Measurements from ENCODE around the gene COQ4. TPM values are rescaled to one million over a fixed set of nuclear protein-coding genes. Genes with fewer than 3 reads are reported as not detected.
A peak's percentile ranks its signal among the peaks of the same experiment; 100 is the strongest.
"Not testable (repeated sequence)": the region's sequence is repeated elsewhere in the genome, so short reads cannot be mapped to it uniquely, and the experiment has no call there.

The COQ4 gene
- total RNA-seq, 1 donor from 2014 or later: 32.0 TPM

GRCh38 chr9:128276574-128277270 is 45.9 kb upstream of the COQ4 start:
- Histone ChIP-seq H3K27ac (replicated peaks) (peak overlapping the region; percentile 90), H3K36me3 (peaks cover 21% of the 10 kb centered on the region), H3K4me3 (peak overlapping the region; percentile 93), H3K4me1 (peaks cover 70% of the 10 kb centered on the region), H3K27me3 (ENCODE audit: low read depth) (no peaks in the 10 kb centered on the region), H3K9me3 (replicated peaks) (no peaks in the 10 kb centered on the region)
- no peak for TF ChIP-seq CTCF (IDR thresholded peaks at IDR 0.05; ENCODE audit: borderline replicate concordance)
- intact Hi-C loops (cut with micrococcal nuclease): no loop called here
- no peak for DNase-seq

GRCh38 chr9:128279088-128280073 is 43.3 kb upstream of the COQ4 start:
- intact Hi-C loops (cut with micrococcal nuclease); H3K27me3 ChIP-seq (ENCODE audit: low read depth); H3K36me3 ChIP-seq; H3K9me3 ChIP-seq (replicated peaks): not testable (repeated sequence)
- Histone ChIP-seq H3K27ac (replicated peaks) (peak overlapping the region; percentile 66), H3K4me3 (peak overlapping the region; percentile 29), H3K4me1 (peaks cover 51% of the 10 kb centered on the region)
- DNase-seq: peak; percentile 32

- Histone ChIP-seq H3K27ac (replicated peaks) (peak overlapping the region; percentile 66), H3K4me3 (peak overlapping the region; percentile 29)
- intact Hi-C loops (cut with micrococcal nuclease): no loop called here
Observed at GRCh38 chr9:128280084-128280622, 42.5 kb upstream of the COQ4 start.

GRCh38 chr9:128282500-128282899 is 40.1 kb upstream of the COQ4 start:
- H3K27me3 ChIP-seq (ENCODE audit: low read depth): no peaks in the 10 kb centered on the region
- intact Hi-C loops (cut with micrococcal nuclease): no loop called here
- TF ChIP-seq CTCF (IDR thresholded peaks at IDR 0.05; ENCODE audit: borderline replicate concordance): no peak

More at GRCh38 chr9:128280084-128280622, 42.5 kb upstream of the COQ4 start:
- no peaks in the 10 kb centered on the region for H3K27me3 ChIP-seq (ENCODE audit: low read depth)
- TF ChIP-seq CTCF (IDR thresholded peaks at IDR 0.05; ENCODE audit: borderline replicate concordance): no peak
- H3K9me3 ChIP-seq (replicated peaks): no peaks in the 10 kb centered on the region
- H3K4me1 ChIP-seq: peaks cover 43% of the 10 kb centered on the region
- DNase-seq: no peak
- peaks cover 2% of the 10 kb centered on the region for H3K36me3 ChIP-seq

GRCh38 chr9:128285033-128285784 is 37.4 kb upstream of the COQ4 start:
- H3K27me3 ChIP-seq (ENCODE audit: low read depth): no peaks in the 10 kb centered on the region
- H3K9me3 ChIP-seq (replicated peaks): no peaks in the 10 kb centered on the region
- no peak overlapping the region for H3K4me3 ChIP-seq
- peaks cover 12% of the 10 kb centered on the region for H3K4me1 ChIP-seq
- no peak overlapping the region for H3K27ac ChIP-seq (replicated peaks)
- no peak for TF ChIP-seq CTCF (IDR thresholded peaks at IDR 0.05; ENCODE audit: borderline replicate concordance)
- DNase-seq: no peak
- H3K36me3 ChIP-seq: peaks cover 39% of the 10 kb centered on the region
- intact Hi-C loops (cut with micrococcal nuclease): no loop called here

More at GRCh38 chr9:128282500-128282899, 40.1 kb upstream of the COQ4 start:
- Histone ChIP-seq H3K27ac (replicated peaks) (no peak overlapping the region), H3K4me3 (no peak overlapping the region), H3K9me3 (replicated peaks) (no peaks in the 10 kb centered on the region), H3K4me1 (peaks cover 37% of the 10 kb centered on the region), H3K36me3 (peaks cover 21% of the 10 kb centered on the region)
- DNase-seq: no peak

Measured in left ventricle myocardium inferior (tissue), 1 donor.